Activated naive CD4-positive, alpha-beta T cell treated with Interleukin-2 at 50 U/mL for 16 hours (primary cell): ENCODE data around the gene CACNA2D2.
A peak's percentile ranks its signal among the peaks of the same experiment; 100 is the strongest.

ENCODE experiments used
- DNase-seq: peaks from one replicate; pipeline ENCODE4 v3.0.0-alpha.2; 2020

Gene CACNA2D2

DNA sequence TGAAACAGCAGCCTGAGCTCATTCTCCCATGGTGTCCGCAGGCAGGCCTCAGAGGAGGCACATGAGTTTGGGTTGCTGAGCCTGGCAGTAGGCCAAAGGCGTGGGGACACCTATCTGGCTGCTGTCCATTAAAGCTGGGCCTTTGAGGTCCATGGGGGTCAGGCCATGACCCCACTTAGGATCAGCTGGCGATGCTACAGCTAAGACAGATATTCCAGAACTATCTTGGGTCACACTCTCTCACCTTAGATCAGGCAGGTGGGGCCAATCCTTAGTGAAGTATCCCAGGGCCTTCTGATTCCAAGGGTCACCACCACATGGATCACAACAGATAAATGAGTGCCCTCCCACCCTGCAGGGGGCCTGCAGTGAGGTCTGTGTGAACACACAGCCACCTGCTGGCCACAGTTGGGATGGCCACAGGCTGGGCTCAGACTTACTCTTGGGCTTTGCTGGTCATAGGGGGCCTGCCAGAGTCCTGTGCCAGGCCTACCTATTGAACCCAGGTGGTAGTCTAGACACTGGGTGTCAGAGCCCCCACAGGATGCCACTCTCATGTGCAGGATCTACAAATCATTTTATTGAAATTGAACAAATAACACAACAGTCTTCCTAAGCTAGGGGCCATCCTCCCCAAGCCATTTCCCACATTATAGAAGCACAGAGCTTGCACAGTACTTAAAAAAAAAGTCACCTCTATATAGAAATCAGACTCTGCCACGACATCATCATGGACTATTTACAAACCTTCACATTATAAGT, 178.9 kb downstream of the CACNA2D2 start:
- DNase-seq, result peak; percentile 68

DNA sequence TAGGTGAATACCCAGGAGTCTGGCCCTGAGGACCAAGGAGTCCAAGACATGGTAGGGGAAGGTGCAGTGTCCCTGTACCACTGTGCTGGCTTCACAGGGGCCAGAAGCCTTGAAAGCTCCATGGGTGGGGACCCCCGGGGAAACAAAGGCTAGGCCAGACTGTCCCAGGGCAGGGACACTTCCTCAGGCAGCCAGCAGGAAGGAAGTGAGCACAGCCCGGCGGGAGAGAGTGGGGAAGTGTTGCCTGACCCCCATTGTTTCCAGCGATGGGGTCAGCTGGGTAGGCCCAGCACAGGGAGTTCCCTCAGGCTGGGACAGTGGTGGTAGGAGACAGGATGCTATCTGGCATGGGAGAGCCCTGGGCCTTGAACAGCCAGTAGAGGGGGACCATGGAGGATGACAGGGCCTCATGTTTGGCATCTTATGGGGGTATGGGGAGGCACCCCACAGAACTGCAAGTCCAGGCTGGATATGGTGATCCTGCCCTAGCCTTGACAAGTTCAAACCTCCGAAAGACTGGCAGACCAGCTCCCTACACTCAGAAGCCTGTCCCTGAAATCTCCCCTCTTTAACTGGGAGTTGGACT, 179.7 kb downstream of the CACNA2D2 start:
- DNase-seq, result no peak

DNA sequence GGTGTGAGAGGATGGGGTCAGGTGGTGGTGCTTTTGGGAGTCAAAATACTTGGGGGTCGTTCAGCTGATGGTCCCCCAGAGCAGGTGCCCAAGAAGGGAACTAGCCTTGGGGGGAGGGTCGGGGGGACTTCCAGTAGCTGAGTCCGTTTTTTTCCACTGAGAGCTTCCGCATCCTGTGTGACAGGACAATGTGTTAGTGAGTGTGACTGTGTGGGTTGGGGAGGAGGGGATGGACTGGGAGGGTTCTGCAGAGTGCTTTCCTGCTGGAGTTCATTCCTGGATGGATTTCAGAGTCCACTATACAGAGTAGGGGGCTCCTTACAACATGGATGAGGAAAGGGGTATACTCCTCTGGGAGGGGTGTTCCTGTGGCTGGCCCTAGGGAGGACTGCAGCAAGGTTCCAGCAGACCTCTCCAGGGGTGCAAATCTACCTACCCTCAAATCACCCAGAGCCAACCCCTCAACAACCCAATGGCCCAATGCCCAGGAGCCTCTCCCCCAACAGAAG, 180.3 kb downstream of the CACNA2D2 start:
- DNase-seq, result no peak

DNA sequence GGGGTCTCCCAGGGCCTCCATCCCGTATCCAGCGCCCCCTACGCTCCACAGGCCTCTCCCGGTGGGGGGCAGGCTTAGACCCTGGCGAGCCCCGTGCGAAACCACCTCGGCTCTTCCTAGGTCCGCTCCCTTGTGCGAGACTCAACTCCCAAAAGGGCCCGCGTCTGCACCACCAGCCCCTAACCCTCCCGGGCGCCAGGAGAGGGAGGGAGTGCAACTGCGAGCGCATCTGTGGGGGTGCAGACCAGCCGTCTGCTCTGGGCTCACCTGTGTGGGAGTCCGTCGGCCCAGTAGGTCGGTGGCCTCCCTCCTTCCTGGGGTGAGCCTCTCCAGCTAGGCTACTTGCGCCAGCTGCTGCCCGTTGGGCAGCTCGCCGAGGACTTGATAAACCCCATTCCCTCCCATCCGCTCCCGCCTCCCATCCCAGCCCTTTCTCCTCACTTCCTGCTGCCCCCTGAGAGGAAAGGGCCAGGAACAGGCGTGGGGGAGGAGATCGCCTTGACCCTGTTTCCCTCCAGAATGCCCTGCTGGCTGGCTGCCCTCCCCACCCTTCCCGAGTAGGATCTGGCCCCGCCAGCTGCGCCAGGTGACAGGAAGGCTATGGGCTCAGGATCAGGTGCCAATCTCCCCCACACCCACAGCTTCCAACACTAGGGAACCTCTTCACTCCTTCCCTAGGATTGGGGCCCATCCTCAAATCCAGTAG, 180.9 kb downstream of the CACNA2D2 start, which contains the start of gene HYAL2:
TSS of gene HYAL2 (minus strand) at position 360 of the 706 bp plus-strand sequence. CDS start 2,256 bp downstream, outside the sequence.
- DNase-seq, result no peak

DNA sequence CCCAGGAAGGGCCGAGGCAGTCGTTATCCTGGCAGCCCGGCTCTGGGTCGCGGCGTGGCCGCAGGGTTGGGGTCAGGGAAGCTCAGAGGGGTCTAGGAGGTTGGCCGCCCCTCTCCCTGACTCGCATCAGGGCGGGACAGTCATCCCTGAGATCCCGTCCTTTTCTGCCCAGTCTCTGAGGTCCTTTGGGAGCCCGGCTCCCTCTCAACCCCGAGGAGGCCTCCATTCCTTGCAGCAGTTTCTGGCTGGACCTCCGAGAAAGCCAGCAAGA, 181.4 kb downstream of the CACNA2D2 start:
- DNase-seq, result no peak

DNA sequence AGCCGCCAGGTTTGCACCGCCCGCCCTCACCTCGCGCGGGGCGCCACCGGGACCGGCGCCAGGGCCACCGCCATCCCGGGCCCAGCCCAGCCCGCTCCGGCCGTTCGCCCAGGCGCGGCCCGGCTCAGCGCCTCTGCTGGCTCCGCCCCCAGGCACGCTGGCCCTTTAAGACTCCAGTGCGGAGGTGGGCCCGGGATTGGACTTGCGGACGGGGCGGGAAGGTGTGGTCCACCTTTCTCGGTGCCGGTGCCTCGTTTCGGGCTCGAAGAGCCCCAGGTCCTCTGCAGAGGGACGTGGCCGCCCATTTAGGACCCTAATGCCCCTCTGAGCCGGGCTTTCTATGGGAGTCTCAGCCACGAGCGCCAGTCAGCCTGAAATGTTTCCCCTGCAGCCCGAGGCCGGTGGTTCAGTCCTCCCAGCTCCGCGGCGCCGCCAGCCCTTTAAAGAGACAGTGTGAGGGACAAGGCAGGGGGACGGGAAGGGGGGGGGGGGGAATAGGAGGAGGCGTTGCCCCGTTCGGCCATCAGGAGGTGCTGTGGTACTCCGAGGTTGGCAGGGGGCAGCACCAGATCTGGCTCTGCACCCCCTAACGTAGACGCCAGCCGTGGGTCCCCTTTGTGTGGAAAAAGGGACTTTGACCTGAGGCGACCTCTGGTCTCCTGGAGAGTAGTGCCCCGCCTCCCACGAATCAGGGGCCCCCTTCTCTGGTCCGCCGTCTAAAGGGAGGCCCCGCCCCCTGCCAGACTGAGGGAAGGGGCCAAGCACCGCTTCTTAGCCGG, 181.9 kb downstream of the CACNA2D2 start:
- DNase-seq, result peak; percentile 86

DNA sequence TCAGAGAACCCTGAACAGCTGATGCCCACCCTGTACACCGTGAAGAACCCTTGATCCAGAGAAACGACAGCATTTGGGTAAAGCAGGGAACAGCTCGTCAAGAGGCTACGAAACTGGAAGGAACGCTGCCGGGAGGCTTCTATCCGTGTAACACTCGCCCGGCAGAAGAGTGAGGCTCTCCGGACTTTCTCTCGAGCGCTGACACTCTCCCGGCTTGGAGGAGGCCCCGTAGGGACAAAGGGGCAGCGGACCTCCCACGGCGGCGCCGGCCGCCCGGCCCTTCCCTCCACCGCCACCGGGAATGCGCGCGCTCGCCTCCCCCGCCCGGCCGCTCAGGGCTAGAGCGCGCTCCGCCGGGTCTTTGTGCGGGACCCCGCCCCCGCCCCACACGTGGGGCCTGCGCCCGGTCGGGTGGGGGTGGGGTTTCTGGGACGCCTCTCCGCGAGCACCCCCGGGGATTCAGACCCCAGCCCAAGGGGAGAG, 182.5 kb downstream of the CACNA2D2 start:
- DNase-seq, result peak; percentile 68

DNA sequence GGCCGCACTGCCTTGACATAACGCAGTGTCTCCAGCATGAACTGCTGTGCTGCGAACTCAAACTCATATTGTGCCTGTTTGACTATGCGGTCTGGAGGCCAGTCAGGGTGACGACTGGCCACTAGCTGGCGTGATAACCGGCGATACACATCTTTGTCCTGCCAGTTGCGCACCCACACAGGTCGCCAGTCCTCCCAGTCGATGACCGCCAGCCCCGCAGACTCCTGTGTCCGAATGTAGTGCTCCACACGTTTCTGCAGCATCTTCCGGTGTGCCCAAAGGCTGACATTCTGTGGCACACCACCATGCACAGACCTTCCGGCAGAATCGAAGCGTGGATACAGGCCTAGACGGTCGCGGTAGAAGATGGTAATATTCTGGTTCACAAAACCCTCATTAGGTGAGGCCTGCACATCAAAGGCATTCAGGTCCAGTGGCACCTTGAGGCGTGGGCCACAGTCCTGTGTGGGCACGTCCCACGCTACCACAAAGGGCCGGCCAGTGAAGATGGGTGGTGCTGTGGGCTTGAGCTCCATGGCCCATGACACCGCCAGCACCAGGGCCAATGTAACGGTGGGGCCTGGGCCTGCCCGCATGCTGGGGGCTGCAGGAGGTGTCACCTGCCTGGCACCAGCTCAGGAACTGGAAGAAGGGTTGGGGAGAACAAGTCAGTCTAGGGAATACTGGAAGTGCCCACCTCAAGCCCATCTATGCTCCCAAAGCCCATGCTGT, 183.4 kb downstream of the CACNA2D2 start:
- DNase-seq, result no peak

DNA sequence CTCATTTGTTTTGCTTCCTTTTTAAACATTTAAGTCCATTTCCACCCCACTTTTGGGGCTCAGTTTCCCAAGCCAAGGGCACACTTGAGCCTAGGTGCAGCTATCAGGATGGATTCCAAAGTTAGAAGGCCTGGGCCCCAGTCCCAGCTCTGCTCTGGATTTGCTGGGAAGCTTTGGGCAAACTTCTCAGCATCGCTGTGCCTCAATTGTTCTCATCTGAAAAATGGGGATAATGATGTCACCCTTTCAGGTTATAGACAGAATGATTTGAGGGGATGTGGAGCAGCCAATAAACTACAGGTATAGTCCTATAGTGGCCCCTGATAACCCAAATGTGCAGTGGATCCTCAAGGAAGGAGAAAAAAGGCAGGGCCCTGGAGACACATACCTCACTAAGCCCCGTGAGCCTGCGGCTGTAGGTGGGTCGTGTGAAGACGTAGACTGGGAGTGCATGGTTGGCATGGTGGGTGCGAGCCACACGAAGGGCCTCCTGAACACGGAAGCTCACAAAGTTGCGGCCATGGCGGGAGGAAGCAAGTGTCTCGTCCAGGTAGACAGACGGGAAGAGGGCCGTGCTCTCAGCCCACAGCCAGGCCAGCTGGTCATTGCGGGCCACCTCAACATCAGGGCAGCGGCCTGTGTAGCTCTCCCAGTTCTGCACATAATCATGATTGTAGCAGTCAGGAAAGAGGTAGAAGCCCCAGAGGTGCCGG, 184.1 kb downstream of the CACNA2D2 start:
- no peak for DNase-seq

DNA sequence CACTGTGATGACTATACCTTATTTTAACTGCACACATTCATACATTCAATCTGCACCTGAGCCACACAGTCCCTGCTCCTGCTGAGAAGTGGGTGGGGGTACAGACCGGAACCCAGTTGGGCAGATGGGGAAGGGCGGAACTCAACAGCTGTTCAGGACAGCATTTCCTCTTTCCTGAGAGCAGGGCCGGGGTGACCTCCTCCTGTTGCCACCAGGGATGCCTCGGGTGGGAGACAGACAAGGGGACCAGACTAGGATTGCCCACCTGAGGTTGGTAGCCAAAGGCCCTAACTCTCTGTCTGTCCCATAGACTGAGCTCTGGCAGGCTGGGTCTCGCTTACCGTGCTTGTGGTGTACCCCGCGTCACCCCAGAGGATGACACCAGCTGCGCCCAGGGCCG, 184.8 kb downstream of the CACNA2D2 start:
- no peak for DNase-seq

DNA sequence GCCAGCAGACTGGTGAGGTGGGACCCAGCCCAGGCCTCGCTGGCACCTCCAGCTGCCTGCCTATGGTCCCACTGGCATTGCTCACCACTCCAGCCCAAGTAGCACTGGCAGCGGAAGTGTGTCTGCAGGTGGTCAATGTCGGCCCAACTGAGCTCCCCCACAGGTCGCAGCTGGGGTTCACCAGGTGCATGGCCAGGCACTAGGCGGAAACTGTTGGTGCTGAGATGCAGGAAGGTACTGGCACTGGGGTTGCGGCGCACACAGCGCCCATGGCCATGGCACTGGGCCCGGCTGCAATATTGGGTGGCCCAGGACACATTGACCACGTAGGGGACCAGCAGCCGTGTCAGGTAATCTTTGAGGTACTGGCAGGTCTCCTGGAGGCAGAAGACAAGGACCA, 185.3 kb downstream of the CACNA2D2 start:
- no peak for DNase-seq

DNA sequence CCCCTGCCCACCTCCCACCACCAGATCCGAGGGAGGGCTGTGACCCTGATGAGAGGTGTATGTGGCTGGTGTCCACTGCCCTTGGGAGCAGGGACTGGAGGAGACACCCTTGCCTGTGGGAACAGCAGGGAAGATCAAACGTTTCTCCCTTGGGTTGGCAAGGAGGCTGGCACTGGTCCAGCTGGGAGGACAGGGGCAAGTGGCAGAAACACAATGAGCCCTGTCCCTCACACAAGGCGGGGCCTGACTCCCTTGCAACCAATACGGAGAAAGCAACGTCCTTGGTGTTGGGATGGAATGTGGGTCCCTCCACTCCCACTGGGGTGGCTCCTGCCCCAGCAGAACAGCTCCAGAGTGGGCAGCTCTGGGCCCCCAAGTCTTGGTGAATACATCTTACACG, 186.1 kb downstream of the CACNA2D2 start:
- no peak for DNase-seq

DNA sequence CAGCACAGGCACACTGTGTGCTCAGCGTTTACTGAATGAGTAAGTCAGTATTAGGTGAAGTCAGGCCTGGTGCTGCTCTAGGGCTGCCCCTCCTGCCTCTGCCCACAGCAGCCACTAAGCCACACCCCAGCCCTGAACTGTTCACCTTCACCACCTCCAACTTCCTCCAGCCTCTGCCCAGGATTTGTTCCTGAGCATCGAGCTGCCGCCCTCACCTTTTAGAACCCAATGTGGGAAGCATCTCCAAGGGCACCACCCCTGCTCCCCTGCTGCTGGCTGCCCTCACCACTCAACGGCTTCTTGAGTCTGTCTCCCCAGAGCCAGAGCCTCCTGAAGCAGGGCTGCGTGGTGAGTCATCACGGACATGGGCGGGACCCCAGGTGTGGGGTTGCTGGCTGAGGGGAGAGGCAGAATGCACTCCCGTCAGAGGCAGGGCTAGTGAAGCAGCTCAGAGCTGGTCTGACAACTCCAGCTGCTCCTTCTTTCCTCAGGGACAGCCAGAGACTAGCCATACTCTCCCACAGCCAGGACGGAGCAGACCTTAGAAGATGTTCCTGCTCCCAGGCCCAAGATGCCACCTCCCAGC, 186.7 kb downstream of the CACNA2D2 start:
- DNase-seq, result peak; percentile 81

DNA sequence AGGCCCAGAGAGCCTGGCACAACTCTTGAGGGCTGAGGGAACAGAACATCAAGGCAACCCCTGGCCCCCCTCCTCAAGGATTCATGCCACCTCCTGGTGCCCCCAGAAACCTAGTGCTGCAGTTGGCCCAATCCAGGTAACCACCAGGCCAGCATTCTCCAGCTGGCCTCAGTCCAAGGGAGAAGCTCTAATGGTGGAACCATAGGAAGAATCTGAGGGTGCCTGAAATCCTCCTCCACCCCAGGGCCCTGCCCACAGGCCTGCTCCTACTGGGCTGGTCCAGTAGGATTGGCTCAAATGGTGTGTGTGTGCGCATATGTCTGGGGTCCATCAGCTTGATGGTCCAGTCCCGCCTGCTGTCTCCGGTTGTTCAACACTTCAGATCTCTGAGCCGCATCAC, 188.6 kb downstream of the CACNA2D2 start:
- no peak for DNase-seq

DNA sequence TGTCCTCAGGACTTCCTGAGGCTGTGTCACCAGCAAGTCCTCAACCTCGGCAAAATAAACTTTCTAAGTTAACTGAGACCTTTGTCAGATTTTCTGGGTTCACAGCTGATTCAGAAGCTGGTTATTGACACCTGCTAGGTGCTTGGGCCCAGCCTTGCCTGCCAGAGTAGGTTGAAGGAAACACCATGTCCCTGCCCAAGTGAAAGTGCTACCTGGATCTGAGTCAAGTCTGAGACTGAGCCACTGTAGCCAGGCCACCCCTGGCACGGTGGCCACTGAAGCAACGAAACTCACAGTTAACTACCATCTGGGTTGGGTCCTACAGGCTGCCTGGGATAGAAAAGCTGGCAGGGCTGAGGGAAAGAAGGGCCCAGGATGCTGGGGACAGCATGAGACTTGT, 189.1 kb downstream of the CACNA2D2 start:
- no peak for DNase-seq
